ENCODE measurements around the gene ZPBP2.

DNA sequence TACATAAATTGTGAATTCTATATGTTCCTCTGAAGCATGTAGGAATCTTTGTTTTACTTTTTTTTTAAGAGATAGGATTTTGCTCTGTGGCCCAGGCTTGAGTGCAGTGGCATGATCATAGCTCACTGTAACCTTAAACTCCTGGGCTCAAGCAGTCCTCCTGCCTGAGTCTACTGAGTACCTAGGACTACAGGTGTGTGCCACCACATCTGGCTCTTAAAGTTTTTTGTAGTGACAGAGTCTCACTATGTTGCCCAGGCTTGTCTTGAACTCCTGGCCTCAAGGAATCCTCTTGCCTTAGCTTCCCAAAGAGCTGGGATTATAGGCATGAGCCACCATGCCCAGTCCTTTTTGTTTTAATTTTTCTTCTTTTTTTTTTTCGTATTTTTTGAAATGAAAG lies 29.2 kb upstream of the ZPBP2 start:
- TF ChIP-seq, protein P1, sequence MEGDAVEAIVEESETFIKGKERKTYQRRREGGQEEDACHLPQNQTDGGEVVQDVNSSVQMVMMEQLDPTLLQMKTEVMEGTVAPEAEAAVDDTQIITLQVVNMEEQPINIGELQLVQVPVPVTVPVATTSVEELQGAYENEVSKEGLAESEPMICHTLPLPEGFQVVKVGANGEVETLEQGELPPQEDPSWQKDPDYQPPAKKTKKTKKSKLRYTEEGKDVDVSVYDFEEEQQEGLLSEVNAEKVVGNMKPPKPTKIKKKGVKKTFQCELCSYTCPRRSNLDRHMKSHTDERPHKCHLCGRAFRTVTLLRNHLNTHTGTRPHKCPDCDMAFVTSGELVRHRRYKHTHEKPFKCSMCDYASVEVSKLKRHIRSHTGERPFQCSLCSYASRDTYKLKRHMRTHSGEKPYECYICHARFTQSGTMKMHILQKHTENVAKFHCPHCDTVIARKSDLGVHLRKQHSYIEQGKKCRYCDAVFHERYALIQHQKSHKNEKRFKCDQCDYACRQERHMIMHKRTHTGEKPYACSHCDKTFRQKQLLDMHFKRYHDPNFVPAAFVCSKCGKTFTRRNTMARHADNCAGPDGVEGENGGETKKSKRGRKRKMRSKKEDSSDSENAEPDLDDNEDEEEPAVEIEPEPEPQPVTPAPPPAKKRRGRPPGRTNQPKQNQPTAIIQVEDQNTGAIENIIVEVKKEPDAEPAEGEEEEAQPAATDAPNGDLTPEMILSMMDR (IDR thresholded peaks at IDR 0.05) = no peak
- TF ChIP-seq, protein P2, sequence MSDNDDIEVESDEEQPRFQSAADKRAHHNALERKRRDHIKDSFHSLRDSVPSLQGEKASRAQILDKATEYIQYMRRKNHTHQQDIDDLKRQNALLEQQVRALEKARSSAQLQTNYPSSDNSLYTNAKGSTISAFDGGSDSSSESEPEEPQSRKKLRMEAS (CRISPR knock-in tag; IDR thresholded peaks at IDR 0.05) = no peak
- TF ChIP-seq, protein P3, sequence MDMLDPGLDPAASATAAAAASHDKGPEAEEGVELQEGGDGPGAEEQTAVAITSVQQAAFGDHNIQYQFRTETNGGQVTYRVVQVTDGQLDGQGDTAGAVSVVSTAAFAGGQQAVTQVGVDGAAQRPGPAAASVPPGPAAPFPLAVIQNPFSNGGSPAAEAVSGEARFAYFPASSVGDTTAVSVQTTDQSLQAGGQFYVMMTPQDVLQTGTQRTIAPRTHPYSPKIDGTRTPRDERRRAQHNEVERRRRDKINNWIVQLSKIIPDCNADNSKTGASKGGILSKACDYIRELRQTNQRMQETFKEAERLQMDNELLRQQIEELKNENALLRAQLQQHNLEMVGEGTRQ (CRISPR knock-in tag; IDR thresholded peaks at IDR 0.05) = no peak
- TF ChIP-seq ZNF121 (CRISPR knock-in tag; IDR thresholded peaks at IDR 0.05) = no peak
